Activated T-cell treated with anti-CD3 and anti-CD28 coated beads for 48 hours (primary cell): ENCODE data around the gene MCL1.

Experiments
- DNase-seq: peaks from one replicate; pipeline ENCODE4 v3.0.0-alpha.2; 2020; ENCODE audit warnings: low read depth

MCL1 gene

GRCh38 chr1:150537732-150538684 is 41.4 kb downstream of the MCL1 start:
- DNase-seq, result no peak

GRCh38 chr1:150536836-150537731 is 42.3 kb downstream of the MCL1 start:
- DNase-seq, result no peak

- DNase-seq, result no peak
These were observed 43.7 kb downstream of the MCL1 start for GRCh38 chr1:150535511-150536287.

- no peak for DNase-seq
These were observed 45.4 kb downstream of the MCL1 start for GRCh38 chr1:150534002-150534401.

GRCh38 chr1:150532860-150533259 is 46.5 kb downstream of the MCL1 start:
- no peak for DNase-seq

- DNase-seq, result no peak
These were observed 48.8 kb downstream of the MCL1 start for GRCh38 chr1:150530491-150531159.

- DNase-seq, result no peak
These were observed 50.4 kb downstream of the MCL1 start for GRCh38 chr1:150529017-150529416.

GRCh38 chr1:150528196-150528595 is 51.2 kb downstream of the MCL1 start:
- no peak for DNase-seq

- no peak for DNase-seq
These were observed 54.1 kb downstream of the MCL1 start for GRCh38 chr1:150525348-150525747.
